GM12892 (cell line): ENCODE data around the gene HSF2.

Source experiments
- POLR2A ChIP-seq: IDR thresholded peaks from 2 replicates; pipeline ENCODE4 v1.6.1; 2011; ENCODE audit warnings: low read depth, low read length, control low read depth
- POLR2AphosphoS5 ChIP-seq: IDR thresholded peaks from 2 replicates; pipeline ENCODE4 v1.6.1; 2011; ENCODE audit warnings: low read depth, low read length, control low read depth
- TAF1 ChIP-seq: IDR thresholded peaks from 2 replicates; pipeline ENCODE4 v1.6.1; 2011; ENCODE audit warnings: low read depth, mild to moderate bottlenecking, control low read depth, low read length, borderline replicate concordance

GRCh38 chr6:122449069-122449468 is 49.6 kb downstream of the HSF2 start:
- TF ChIP-seq POLR2A (no peak), TAF1 (no peak), POLR2AphosphoS5 (no peak)
